Common myeloid progenitor, CD34-positive (primary cell): ENCODE results near the gene ZNF746.

Experiments used
- CTCF ChIA-PET: fragments of 350-600 bp; sonication (Branson Sonifier 250); formaldehyde crosslinking; loops from one replicate; lab custom pipeline; 2021; ENCODE audit warnings: antibody characterized with exemption; lab: Charles Lee
- POLR2A ChIA-PET: fragments of 350-600 bp; sonication (Branson Sonifier 250); formaldehyde crosslinking; loops from one replicate; lab custom pipeline; 2021; ENCODE audit warnings: antibody characterized with exemption; lab: Charles Lee
- DNase-seq, 3 donors: peaks; one replicate each; pipeline versions ENCODE4 v3.0.0 to v3.0.0-alpha.2; 2013
- H3K27ac ChIP-seq, 2 experiments: 1 replicate in 1 of 2; 2 replicates in 1 of 2; pipeline ENCODE4 v1.7.0; 2013; ENCODE audit warnings: inconsistent platforms in 2 of 2, low read length in 2 of 2, mild to moderate bottlenecking in 2 of 2, low read depth in 1 of 2, moderate library complexity in 1 of 2; ENCODE audit not compliant: severe bottlenecking in 2 of 2, insufficient read depth in 1 of 2, poor library complexity in 1 of 2
- H3K27me3 ChIP-seq, 5 experiments: replicated peaks in 2 of 5; 1 replicate in 3 of 5; 2 replicates in 2 of 5; pipeline versions ENCODE4 v1.6.1 to v1.7.0; 2013; ENCODE audit warnings: low read length in 4 of 5, mild to moderate bottlenecking in 2 of 5, moderate library complexity in 2 of 5, inconsistent platforms in 1 of 5; ENCODE audit not compliant: insufficient read depth in 5 of 5, control insufficient read depth in 4 of 5
- H3K36me3 ChIP-seq, 4 experiments: 1 replicate in 2 of 4; 2 replicates in 2 of 4; pipeline versions ENCODE4 v1.6.1 to v1.7.0; 2013; ENCODE audit warnings: low read length in 3 of 4, control low read depth in 1 of 4, mild to moderate bottlenecking in 1 of 4; ENCODE audit not compliant: control insufficient read depth in 4 of 4, insufficient read depth in 4 of 4
- H3K4me1 ChIP-seq, 4 experiments: 1 replicate in 3 of 4; 2 replicates in 1 of 4; pipeline versions ENCODE4 v1.6.1 to v1.7.1; 2013; ENCODE audit warnings: low read length in 3 of 4, mild to moderate bottlenecking in 3 of 4, control low read depth in 1 of 4, inconsistent platforms in 1 of 4, moderate library complexity in 1 of 4; ENCODE audit not compliant: control insufficient read depth in 4 of 4, insufficient read depth in 4 of 4; ENCODE audit errors: control extremely low read depth in 1 of 4
- H3K4me3 ChIP-seq, 7 experiments: 1 replicate in 4 of 7; 2 replicates in 3 of 7; pipeline versions ENCODE4 v1.5.1 to v1.7.0; 2013; ENCODE audit warnings: mild to moderate bottlenecking in 7 of 7, low read length in 6 of 7, moderate library complexity in 6 of 7, inconsistent platforms in 2 of 7, low read depth in 2 of 7, control low read depth in 1 of 7; ENCODE audit not compliant: insufficient read depth in 4 of 7, control insufficient read depth in 1 of 7; ENCODE audit errors: extremely low read depth in 1 of 7
- H3K9me3 ChIP-seq, 5 experiments: 1 replicate in 4 of 5; 2 replicates in 1 of 5; pipeline versions ENCODE4 v1.6.1 to v1.7.1; 2013; ENCODE audit warnings: low read length in 4 of 5, mild to moderate bottlenecking in 2 of 5, inconsistent platforms in 1 of 5, low read depth in 1 of 5, moderate library complexity in 1 of 5; ENCODE audit not compliant: control insufficient read depth in 4 of 5, insufficient read depth in 2 of 5; ENCODE audit errors: control extremely low read depth in 1 of 5
- WGBS: methylation state at CpG from one replicate; pipeline ENCODE4 v1.1.5; 2013; ENCODE audit not compliant: insufficient coverage; 5-methylcytosine and 5-hydroxymethylcytosine counted together

ZNF746 gene

DNA sequence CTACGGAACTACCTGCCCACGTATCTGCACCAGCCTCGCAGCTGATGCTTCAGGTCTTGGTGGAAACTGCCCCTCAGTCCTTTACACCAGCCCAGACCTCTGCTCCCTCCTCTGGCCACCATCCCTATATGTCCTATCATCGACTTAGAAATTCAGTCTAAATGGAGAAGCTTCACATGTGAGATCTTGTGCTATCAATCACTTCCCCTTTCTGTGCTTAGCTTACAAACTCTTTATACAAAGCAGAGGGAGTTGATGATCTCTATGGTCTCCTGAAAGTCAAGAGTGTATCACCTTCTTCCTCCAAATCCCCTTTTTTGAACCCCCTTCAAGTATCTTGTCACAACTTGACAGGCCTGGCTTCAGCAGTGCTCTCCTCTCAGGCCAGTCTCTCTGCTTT is 67.4 kb downstream of the ZNF746 start:
- H3K4me1 ChIP-seq, result no peaks in the 10 kb centered on the region
- POLR2A ChIA-PET, result no interaction called here
- DNase-seq, result peak in 1 of 3 donors; percentile 8
- peaks cover 3 to 39% (median 32%) of the 10 kb centered on the region in 4 experiments for H3K36me3 ChIP-seq
- CTCF ChIA-PET, result interaction anchor here (0.6 kb wide), 1 partner anchor 152 kb away, joined by 4 read pairs; no protein-coding TSS in a partner anchor
- H3K27me3 ChIP-seq, result no peaks in the 10 kb centered on the region
- H3K4me3 ChIP-seq, result no peak overlapping the region
- WGBS, result 100% methylated on average over 3 of the region's 4 CpGs
- no peaks in the 10 kb centered on the region for H3K9me3 ChIP-seq
- no peak overlapping the region for H3K27ac ChIP-seq

DNA sequence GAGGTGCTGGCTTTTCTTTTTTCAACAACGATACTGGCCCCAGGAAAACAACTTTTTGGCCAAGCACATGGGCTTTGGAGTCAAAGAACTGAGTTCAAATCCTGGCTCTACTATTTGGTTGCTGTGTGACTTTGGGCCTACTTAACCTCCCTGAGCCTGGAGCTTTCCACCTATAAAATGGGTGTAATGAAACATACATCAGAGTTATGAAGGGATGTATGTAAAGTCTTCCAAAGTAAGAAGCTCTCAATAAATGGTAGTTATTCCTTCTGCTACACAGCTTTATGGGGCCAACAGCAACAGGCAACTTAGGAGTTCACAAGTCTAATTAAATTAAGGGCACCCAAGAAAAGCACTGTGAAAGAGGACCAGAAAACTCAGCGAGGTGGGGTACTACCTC is 69.7 kb downstream of the ZNF746 start:
- POLR2A ChIA-PET, result no interaction called here
- Histone ChIP-seq H3K27ac (no peak overlapping the region), H3K27me3 (peaks cover 0 to 4% (median 0%) of the 10 kb centered on the region in 5 experiments), H3K4me1 (peaks cover 0 to 7% (median 4%) of the 10 kb centered on the region in 4 experiments), H3K4me3 (no peak overlapping the region), H3K9me3 (no peaks in the 10 kb centered on the region), H3K36me3 (peaks cover 3 to 22% (median 18%) of the 10 kb centered on the region in 4 experiments)
- WGBS, result 100% methylated on average over 1 of the region's 2 CpGs
- CTCF ChIA-PET, result no interaction called here
- DNase-seq, result no peak

DNA sequence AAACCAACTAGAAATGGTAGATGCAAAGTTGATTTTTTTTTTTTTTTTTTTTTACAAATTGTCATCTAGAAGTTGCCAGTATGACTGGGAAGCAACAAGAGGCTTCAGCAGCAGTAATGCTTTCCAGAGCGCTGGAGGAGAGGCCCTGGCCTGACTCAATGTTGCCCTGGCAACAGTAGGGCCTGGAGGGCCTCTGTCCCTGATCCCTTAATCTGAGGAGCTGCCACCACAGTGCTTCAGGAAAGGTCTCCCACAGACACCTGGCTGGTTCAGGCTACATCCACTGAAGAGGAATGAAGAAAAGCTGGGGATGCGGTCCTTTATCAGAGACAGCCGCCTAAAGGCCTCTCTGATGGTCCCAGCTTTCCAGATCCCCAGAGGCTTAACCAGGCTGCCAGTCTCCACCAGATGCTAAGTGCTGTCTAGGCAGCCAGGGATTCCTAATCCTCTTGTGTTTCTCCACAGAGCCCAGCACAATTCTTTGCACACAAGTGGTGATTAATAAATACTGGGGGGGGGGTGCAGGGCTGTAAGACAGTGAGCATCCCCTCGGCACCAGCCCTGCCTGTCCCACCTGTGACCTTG is 70.4 kb downstream of the ZNF746 start:
- Histone ChIP-seq H3K36me3 (peaks cover 3 to 15% (median 13%) of the 10 kb centered on the region in 4 experiments), H3K9me3 (no peaks in the 10 kb centered on the region), H3K27ac (no peak overlapping the region), H3K4me3 (no peak overlapping the region), H3K4me1 (peaks cover 0 to 11% (median 5%) of the 10 kb centered on the region in 4 experiments), H3K27me3 (peaks cover 0 to 4% (median 0%) of the 10 kb centered on the region in 5 experiments)
- no peak for DNase-seq
- ChIA-PET POLR2A (no interaction called here), CTCF (interaction anchor here (1.0 kb wide), 1 partner anchor 13 kb away, joined by 5 read pairs; no protein-coding TSS in a partner anchor)
- 96% methylated on average over 4 of the region's 4 CpGs for WGBS

DNA sequence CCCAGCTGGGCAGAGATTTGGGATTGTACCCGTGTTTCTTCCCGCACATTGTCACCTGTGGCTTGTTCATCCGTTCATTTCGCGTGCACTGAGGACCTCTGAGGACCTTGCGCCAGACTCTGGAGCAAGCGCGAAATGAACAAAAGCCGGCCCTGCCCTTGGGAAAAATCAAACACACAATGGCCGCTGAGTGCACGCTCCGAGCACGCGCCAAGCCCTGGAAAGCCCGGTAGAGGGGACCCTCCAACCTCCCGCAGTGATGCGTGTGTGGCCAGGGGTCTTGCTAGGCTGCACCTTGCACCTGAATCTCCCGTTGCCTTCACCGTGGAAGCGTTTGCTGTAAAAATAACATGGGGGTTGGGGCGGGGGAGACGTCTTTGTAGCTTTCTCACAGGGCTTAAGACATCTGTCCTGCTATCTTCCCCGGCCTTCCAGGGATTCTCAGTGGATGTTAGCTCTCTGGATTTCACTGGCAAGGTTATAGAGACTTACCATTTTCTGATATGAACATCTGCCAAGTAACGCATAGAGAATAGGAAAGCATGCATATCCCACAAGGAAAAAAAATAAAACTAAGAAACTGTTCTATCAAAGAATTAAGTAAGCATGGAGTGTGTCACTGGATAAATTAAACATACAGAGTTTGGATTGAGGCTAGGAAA is 74.0 kb downstream of the ZNF746 start:
- H3K4me3 ChIP-seq, result peak overlapping the region in 6 of 7 experiments; percentile 58 to 86 (median 68)

DNA sequence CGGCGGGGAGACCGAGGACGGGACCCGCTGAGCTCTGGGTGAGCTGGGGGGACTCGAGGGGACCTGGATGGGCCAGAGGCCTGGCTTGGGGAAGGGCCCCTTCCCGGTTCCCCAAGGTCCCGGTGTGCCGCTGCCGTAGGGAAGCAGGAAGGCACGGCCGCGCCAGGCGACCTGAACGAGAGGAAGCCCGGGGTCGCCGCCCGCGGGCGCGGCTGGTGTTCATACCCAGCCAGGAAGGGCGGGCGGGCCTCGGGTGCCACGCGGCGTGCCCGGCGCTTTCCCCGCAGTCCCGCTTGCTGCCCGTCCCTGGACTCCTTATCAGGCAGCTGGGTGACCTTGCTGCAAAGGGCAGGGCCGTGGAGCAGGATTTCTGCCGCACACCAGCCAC is 74.7 kb downstream of the ZNF746 start:
- DNase-seq, result peak in 1 of 3 donors; percentile 13
- peak overlapping the region in 1 of 2 experiments; percentile 25 for H3K27ac ChIP-seq
- peaks cover 0 to 15% (median 10%) of the 10 kb centered on the region in 4 experiments for H3K4me1 ChIP-seq
- ChIA-PET POLR2A (no interaction called here), CTCF (interaction anchor here (0.7 to 1.9 kb wide), 8 partner anchors 9 to 375 kb away, joined by 3 to 8 read pairs (median 4); partner anchors contain the start of gene ZNF783)
- WGBS, result 0% methylated on average over 20 of the region's 35 CpGs
- peak overlapping the region; percentile 52 to 86 (median 62) for H3K4me3 ChIP-seq
- no peaks in the 10 kb centered on the region for H3K36me3 ChIP-seq
- no peaks in the 10 kb centered on the region for H3K9me3 ChIP-seq
- H3K27me3 ChIP-seq, result peaks cover 0 to 4% (median 0%) of the 10 kb centered on the region in 5 experiments

More for the DNA sequence above, 74.0 kb downstream of the ZNF746 start:
- H3K36me3 ChIP-seq, result no peaks in the 10 kb centered on the region
- no peak overlapping the region for H3K27ac ChIP-seq
- CTCF ChIA-PET, result interaction anchor here (0.7 to 1.8 kb wide), 7 partner anchors 10 to 374 kb away, joined by 3 to 7 read pairs (median 4); no protein-coding TSS in a partner anchor
- peaks cover 0 to 15% (median 10%) of the 10 kb centered on the region in 4 experiments for H3K4me1 ChIP-seq
- WGBS, result 49% methylated on average over 23 of the region's 24 CpGs
- no peaks in the 10 kb centered on the region for H3K9me3 ChIP-seq
- DNase-seq, result peak in 1 of 3 donors; percentile 7
- POLR2A ChIA-PET, result no interaction called here
- peaks cover 0 to 4% (median 0%) of the 10 kb centered on the region in 5 experiments for H3K27me3 ChIP-seq
